Activated T-cell treated with anti-CD3 and anti-CD28 coated beads, Interleukin-2, amount 50 U/mL, for 4 hours (primary cell): Measurements from ENCODE around the gene CCR9. TPM values are rescaled to one million over a fixed set of nuclear protein-coding genes. Genes with fewer than 3 reads are reported as not detected.
A peak's percentile ranks its signal among the peaks of the same experiment; 100 is the strongest.

Experiments
- ATAC-seq, 2 donors: fragments of 200-7000 bp; cut with Tn5 transposase; one replicate each; pipeline ENCODE4 v1.10.0; 2021
- DNase-seq: peaks from one replicate; pipeline ENCODE4 v3.0.0-alpha.2; 2020
- H3K27me3 Mint-ChIP-seq: one replicate; pipeline ENCODE4 v1.8.0; 2021; ENCODE audit warnings: low read depth, mixed read lengths
- H3K36me3 Mint-ChIP-seq: one replicate; pipeline ENCODE4 v1.8.0; 2022; ENCODE audit warnings: mixed read lengths; ENCODE audit not compliant: insufficient read depth
- H3K4me1 Mint-ChIP-seq: one replicate; pipeline ENCODE4 v1.8.0; 2021; ENCODE audit warnings: low read depth, mixed read lengths
- H3K4me3 Mint-ChIP-seq: one replicate; pipeline ENCODE4 v1.8.0; 2021; ENCODE audit warnings: mild to moderate bottlenecking, moderate library complexity, mixed read lengths
- H3K9me3 Mint-ChIP-seq: one replicate; pipeline ENCODE4 v1.8.0; 2021; ENCODE audit warnings: mixed read lengths
- total RNA-seq, 3 donors: library from RNA; stranded (reverse); gene quantifications; one replicate each; pipeline ENCODE4 v1.2.1, GENCODE V29; 2021

The CCR9 gene
- total RNA-seq, 3 donors from 2014 or later: not detected

DNA sequence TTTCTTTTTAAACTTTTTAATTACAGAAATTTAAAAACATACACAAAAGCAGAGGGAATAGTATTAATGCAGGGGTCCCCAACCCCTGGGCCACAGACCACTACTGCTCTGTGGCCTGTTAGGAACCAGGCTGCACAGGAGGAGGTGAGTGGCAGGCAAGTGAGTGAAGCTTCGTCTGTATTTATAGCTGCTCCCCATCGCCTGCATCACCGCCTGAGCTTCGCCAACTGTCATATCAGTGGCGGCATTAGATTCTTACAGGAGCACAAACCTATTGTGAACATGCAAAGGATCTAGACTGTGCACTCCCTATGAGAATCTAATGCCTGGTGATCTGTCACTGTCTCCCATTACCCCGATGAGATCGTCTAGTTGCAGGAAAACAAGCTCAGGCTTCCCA is 22.4 kb downstream of the CCR9 start:
- H3K4me3 Mint-ChIP-seq: no peak overlapping the region
- H3K9me3 Mint-ChIP-seq: no peaks in the 10 kb centered on the region
- ATAC-seq (no peak), DNase-seq (no peak)
- peaks cover 4% of the 10 kb centered on the region for H3K27me3 Mint-ChIP-seq
- H3K4me1 Mint-ChIP-seq: peaks cover 32% of the 10 kb centered on the region
- H3K36me3 Mint-ChIP-seq: peaks cover 17% of the 10 kb centered on the region

DNA sequence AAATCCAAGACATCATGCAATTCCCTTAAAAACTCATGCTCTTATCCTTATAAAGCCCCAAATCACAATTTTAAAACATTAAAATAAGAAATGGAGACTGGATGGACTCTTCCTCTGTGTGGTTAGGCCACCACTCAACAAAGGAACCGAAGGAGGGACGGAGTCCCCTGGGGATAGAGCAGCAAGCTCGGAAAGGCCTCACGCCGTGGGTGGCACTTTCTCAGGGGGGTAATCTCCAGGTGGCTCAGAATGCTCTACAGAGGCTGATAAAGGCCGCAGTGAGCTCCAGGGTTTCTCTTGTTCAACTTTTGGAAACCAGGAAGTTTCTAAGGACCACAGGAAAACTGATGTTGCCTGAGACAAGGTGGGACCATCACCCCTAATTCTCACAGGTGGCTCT is 23.2 kb downstream of the CCR9 start:
- Mint-ChIP-seq H3K36me3 (peaks cover 17% of the 10 kb centered on the region), H3K4me1 (peaks cover 34% of the 10 kb centered on the region), H3K9me3 (no peaks in the 10 kb centered on the region), H3K4me3 (no peak overlapping the region), H3K27me3 (peaks cover 4% of the 10 kb centered on the region)
- DNase-seq (no peak), ATAC-seq (no peak)

DNA sequence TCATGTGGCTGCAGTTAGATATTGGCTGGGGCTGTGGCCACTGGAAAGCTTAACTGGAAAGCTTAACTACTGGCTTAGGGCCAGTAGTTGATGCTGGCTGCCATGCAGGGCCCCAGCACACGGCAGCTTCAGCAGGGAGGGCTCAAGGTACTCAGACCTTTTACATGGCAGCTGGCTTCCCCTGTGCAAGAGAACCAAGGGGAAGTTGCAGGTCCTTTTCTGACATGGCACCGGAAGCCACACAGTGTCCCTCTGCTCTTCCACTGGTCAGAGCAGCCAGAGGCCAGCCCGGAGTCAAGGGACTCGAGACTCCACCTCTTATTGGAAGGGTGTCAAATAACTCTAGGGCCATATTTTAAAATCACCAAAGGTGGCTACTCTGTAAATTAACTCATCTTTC is 24.5 kb downstream of the CCR9 start:
- ATAC-seq: no peak

DNA sequence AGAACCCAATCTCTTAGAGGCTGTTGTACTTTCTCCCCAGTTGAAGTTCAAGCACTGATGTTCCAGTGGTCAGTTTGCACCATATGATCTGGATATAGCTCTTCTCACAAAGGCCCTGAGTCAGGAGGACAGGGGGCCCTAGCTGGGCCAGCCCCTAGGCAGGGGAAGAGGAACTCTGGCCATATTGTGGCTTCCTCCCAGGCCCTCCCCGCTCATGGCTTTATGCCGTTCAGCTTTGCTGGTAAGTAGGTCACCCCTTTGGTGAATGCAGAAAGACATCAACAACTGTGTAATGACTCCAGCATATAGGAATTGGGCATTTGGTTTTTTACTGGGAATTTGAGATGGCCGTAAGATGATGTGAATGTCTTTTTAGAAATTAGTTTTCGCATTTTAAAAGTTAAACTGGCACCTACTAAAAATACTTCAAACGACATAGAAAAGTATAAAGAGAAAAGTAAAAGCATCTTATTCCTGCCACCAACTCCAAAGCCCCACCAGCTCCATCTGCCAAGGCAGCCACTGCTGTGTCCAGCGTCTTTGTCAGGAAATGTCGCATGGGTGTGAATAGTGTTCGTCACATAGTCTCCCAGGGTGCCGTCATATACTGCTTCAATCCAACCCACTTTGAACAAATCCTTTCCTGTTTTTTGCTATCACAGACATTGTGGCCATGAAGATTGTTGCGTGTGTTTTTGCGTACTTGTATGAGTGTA is 25.3 kb downstream of the CCR9 start:
- no peaks in the 10 kb centered on the region for H3K9me3 Mint-ChIP-seq
- peaks cover 51% of the 10 kb centered on the region for H3K4me1 Mint-ChIP-seq
- peaks cover 11% of the 10 kb centered on the region for H3K36me3 Mint-ChIP-seq
- no peak overlapping the region for H3K4me3 Mint-ChIP-seq
- H3K27me3 Mint-ChIP-seq: peaks cover 4% of the 10 kb centered on the region
- ATAC-seq (no peak), DNase-seq (no peak)

More for the DNA sequence above, 24.5 kb downstream of the CCR9 start:
- peaks cover 43% of the 10 kb centered on the region for H3K4me1 Mint-ChIP-seq
- no peak overlapping the region for H3K4me3 Mint-ChIP-seq
- peaks cover 4% of the 10 kb centered on the region for H3K27me3 Mint-ChIP-seq
- peaks cover 11% of the 10 kb centered on the region for H3K36me3 Mint-ChIP-seq
- DNase-seq: no peak
- H3K9me3 Mint-ChIP-seq: no peaks in the 10 kb centered on the region

DNA sequence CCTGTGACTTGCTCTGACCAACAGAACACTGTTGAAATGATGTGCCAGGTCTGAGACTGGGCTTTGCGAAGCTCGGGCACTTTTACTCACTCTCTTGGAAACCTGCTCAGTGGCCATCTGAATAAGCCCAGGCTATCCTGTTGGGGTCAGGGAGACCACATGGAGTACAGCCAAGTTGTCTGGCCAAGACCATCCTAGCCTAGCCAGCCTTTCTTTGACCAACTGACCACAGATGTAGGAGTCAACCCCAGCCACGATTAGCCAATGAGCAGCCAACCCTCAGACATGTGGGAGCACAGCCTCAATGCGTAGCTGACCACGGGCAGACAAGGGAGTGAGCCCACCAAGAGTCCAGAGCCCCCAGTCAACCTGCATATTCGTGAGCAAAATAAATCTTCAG is 26.1 kb downstream of the CCR9 start:
- peaks cover 11% of the 10 kb centered on the region for H3K36me3 Mint-ChIP-seq
- DNase-seq (no peak), ATAC-seq (no peak)
- H3K27me3 Mint-ChIP-seq: peaks cover 2% of the 10 kb centered on the region
- no peak overlapping the region for H3K4me3 Mint-ChIP-seq
- no peaks in the 10 kb centered on the region for H3K9me3 Mint-ChIP-seq
- peaks cover 53% of the 10 kb centered on the region for H3K4me1 Mint-ChIP-seq

DNA sequence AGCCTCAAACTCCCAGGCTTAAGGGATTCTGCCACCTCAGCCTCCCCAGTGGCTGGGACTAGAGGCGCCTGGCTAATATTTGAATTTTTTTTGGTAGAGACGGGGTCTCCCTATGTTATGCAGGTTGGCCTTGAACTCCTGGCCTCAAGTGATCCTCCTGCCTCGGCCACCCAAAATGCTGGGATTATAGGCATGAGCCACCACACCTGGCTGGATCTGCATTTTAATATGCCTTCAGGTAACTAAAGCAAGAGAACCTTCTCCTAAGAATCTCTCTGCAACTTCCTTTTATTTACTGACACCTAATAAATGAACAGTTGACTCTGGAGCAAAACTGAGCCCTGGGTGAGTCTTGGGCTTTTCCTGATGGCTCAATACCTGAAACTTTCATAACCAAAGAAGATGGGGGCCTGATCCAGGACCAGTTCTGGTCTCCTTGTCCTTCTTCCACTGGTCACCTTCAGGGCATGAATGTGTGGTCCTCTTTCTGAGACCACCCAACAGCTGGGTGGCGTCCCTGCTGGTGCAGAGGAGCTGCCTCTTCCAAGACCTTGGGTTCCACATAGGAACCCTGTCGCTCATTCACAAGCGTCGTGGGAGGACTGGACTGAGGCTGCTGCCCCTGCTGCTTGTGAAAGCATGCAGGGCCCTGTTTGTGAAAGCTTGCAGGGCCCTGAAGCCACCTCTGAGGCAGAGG is 28.2 kb downstream of the CCR9 start:
- H3K4me3 Mint-ChIP-seq: no peak overlapping the region
- peaks cover 44% of the 10 kb centered on the region for H3K4me1 Mint-ChIP-seq
- no peak for ATAC-seq

DNA sequence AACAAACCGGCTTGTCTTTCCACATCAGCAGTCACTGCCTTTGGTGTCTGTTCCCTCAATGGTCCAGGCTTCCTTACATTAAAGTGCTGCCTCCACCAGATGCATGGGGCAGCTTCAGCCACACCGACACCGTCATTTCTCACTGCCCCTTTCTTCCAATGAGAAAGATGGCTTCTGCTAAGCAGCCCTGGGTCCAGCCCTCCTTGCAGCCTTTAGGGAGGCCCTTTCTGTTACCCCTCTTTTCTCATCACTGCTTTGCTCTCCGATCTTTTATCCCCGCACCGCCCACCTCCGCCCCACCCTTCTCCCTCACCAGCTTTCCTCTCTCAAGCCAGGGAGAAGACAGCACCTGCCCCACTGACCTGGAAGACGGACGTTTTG is 28.7 kb downstream of the CCR9 start:
- H3K27me3 Mint-ChIP-seq: peaks cover 2% of the 10 kb centered on the region
- no peaks in the 10 kb centered on the region for H3K9me3 Mint-ChIP-seq
- peak overlapping the region; percentile 61 for H3K4me3 Mint-ChIP-seq
- ATAC-seq (no peak), DNase-seq (no peak)
- peaks cover 15% of the 10 kb centered on the region for H3K36me3 Mint-ChIP-seq
- peaks cover 44% of the 10 kb centered on the region for H3K4me1 Mint-ChIP-seq

More for the DNA sequence above, 28.2 kb downstream of the CCR9 start:
- peaks cover 2% of the 10 kb centered on the region for H3K27me3 Mint-ChIP-seq
- no peak for DNase-seq
- peaks cover 17% of the 10 kb centered on the region for H3K36me3 Mint-ChIP-seq
- H3K9me3 Mint-ChIP-seq: no peaks in the 10 kb centered on the region

DNA sequence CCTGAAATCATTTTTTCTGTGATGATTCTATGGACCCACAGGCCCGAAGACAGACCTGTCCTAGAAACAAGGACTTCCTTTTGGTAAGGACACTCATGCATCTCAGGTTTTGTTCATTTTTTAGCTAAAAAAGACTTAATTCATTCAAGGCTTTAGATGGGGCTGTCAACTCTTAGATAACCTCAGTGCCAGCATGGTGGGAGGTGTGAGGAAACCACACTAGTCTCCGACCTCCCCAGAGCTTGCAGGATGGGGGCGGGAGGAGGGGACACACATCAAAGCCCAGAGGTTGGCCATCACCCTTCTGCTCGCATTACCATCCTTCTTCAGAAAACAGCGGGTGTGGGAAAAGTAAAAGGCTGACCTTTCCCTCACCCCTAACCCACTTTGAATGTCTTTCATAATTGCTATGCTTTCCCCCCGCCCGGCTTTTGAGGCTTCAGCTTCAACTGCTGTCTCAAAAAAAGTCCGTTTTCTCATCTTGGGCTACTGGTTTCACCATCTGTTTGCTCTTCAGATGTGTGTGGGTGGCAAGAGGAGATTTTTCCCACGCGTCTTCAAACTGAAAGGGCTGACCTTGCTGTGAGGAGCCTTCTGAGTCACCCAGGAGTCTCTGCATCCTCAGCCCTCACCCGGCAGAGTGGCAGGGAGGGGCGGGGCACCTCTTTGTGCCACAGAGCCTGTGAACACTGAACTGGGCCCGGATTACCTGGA is 29.3 kb downstream of the CCR9 start:
- Mint-ChIP-seq H3K4me1 (peaks cover 40% of the 10 kb centered on the region), H3K27me3 (peaks cover 2% of the 10 kb centered on the region), H3K36me3 (peaks cover 16% of the 10 kb centered on the region), H3K4me3 (peak overlapping the region; percentile 61), H3K9me3 (no peaks in the 10 kb centered on the region)
- DNase-seq (peak; percentile 78), ATAC-seq (peak; percentile 91 to 94)

DNA sequence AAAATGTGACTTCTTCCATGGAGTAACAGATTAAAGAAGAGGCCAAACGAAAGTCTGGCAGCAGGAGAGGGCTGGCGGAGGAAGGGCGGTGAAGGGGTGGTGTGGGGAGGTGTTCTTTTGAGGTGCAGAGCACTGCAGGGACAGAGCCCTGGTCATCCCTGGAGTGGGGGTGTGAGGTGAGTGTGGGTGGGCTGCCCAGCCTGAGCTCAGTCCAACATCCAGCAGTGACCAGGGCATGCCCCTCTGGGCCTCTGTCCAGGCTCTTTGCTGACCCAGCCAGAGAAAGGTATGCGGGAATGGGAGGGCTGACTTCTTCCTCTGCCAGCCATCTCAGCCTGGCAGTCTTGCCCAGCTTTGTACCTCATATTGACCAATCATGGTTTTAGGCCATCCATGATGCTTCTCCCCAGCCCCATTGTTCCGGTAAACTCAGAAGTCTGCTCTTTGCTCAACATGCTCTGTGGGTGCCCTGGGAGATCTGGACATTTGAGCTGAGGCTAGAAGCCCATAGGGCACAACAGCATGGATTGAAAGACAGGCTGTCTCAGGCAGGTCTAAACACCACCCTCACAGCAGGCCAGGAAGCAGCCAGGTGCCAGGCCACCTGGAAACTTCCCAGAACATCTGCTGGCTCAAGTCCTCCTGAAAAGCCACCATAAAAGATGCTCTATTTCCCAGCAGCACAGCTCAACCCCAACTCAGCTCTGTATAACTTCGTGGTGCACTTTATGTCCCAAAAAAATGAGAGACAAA is 31.0 kb downstream of the CCR9 start:
- DNase-seq (no peak), ATAC-seq (no peak)
- Mint-ChIP-seq H3K36me3 (peaks cover 19% of the 10 kb centered on the region), H3K27me3 (no peaks in the 10 kb centered on the region), H3K9me3 (no peaks in the 10 kb centered on the region), H3K4me3 (no peak overlapping the region), H3K4me1 (peaks cover 40% of the 10 kb centered on the region)

DNA sequence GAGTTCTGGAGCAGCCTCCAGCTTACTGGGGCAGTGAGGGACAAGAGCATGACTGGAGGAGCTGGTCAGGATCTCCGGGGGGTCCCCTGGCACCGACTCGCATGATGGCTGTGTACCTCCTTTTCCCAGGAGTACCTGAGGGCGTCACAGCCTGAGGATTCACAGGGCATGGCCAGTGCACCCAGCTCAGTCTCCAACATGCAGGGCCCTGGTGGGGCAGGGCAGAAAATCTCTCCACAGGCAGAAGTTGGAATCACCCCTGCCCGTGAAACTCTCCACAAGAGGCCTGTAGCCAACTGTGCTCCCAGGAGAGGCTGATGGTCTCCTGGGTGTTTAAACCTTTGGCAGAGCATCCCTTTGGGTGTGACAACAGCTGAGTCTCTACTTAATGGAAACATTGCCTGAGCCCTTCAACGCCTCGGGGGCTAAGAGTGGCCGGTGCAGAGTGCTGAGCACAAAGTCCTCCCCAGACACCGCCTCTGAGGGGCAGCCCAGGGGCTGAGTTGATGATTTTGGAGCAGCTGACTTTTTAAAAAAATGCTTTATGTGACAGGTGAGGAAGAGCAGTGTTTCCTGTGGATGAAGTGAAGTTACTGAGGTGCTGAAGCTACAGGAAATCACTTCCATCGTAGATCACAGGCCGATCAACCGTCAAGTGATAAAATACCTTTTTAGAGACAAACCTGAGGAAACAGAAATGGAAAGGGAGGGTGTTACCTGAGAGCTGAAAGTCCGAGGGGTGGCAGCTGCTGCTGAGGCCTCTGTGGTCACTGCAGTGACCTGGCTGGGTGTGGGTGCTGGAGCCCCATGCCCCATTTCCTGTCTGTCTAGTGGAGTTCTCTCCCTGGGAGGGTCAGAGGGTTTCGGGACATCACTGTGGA is 35.1 kb downstream of the CCR9 start:
- H3K36me3 Mint-ChIP-seq: peaks cover 37% of the 10 kb centered on the region

DNA sequence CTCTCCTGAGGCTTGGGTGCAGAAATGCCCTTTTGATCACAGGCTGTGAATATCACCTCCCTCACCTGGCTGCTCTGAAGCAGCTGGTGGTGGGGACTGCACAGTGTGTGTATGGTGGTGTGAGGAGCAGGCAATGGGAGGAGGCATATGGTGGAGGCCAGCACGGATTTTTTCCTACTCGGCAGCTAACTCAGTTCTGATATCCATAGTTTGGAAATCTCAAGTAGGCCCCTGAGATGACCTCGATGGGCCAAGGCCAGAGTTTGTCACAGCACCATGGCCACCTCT is 35.6 kb downstream of the CCR9 start:
- Mint-ChIP-seq H3K36me3 (peaks cover 39% of the 10 kb centered on the region), H3K4me1 (peaks cover 13% of the 10 kb centered on the region), H3K4me3 (no peak overlapping the region), H3K9me3 (no peaks in the 10 kb centered on the region), H3K27me3 (no peaks in the 10 kb centered on the region)
- ATAC-seq (no peak), DNase-seq (no peak)

More for the DNA sequence above, 35.1 kb downstream of the CCR9 start:
- Mint-ChIP-seq H3K9me3 (no peaks in the 10 kb centered on the region), H3K4me1 (peaks cover 19% of the 10 kb centered on the region), H3K4me3 (no peak overlapping the region), H3K27me3 (no peaks in the 10 kb centered on the region)
- no peak for DNase-seq
- no peak for ATAC-seq

DNA sequence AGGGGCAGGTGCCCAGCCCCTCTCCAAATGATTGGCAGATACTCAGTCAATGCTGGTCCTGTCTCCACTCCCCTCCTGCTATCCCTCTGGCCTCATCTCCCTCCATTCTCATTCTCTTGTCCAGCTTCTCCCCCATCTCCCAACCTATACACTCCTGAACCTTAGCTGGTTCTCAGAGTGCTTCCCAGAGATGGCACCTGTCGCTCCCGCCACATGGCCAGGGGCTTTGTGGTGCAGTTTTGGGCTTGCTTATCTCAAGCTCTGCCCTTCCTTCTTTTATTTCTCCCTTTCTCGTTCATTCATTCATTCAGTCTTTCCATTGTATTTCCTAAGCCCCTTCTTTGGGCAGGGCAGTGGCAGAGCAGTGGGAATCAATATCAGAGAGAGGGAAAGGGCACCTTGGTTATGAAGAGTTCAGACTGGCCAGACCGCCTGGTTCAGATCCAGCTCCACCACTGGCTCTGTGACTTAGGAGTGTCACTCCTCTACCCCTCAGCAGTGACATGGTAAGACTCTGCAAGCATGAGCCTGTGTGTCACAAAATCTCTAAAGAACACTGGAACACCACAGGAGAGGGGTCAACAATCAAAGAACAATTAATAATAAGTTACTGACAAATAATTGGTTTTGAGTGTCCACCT is 36.7 kb downstream of the CCR9 start:
- H3K27me3 Mint-ChIP-seq: no peaks in the 10 kb centered on the region

DNA sequence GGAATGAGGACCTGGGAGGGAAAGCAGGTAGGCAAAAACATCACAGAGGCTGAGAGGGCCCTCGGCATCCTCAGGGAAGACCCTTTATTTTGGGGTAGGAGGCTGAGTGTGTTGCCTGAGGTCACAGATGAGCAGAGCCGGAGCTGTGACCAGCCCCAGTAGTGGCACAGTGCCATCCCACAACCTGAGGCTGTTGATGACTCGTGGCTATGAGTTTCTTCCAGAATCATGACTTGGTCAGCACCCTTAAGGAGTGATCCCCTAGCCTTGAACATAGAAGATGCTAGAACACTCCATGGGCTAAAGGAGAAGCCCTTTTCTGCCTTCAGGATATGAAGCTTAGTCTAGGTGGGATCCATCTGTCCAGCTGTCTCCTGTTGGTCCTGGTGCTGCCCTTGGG is 37.4 kb downstream of the CCR9 start:
- Mint-ChIP-seq H3K9me3 (no peaks in the 10 kb centered on the region), H3K27me3 (no peaks in the 10 kb centered on the region), H3K36me3 (peaks cover 48% of the 10 kb centered on the region), H3K4me3 (no peak overlapping the region), H3K4me1 (peaks cover 7% of the 10 kb centered on the region)
- DNase-seq: no peak
- ATAC-seq: peak in 1 of 2 donors; percentile 40

More for the DNA sequence above, 36.7 kb downstream of the CCR9 start:
- ATAC-seq (no peak), DNase-seq (no peak)
- Mint-ChIP-seq H3K4me1 (peaks cover 11% of the 10 kb centered on the region), H3K36me3 (peaks cover 48% of the 10 kb centered on the region), H3K4me3 (no peak overlapping the region), H3K9me3 (no peaks in the 10 kb centered on the region)
